ENCODE data around the gene SPECC1L.
"Not testable (repeated sequence)": the region's sequence is repeated elsewhere in the genome, so short reads cannot be mapped to it uniquely, and the experiment has no call there.

The SPECC1L gene

DNA sequence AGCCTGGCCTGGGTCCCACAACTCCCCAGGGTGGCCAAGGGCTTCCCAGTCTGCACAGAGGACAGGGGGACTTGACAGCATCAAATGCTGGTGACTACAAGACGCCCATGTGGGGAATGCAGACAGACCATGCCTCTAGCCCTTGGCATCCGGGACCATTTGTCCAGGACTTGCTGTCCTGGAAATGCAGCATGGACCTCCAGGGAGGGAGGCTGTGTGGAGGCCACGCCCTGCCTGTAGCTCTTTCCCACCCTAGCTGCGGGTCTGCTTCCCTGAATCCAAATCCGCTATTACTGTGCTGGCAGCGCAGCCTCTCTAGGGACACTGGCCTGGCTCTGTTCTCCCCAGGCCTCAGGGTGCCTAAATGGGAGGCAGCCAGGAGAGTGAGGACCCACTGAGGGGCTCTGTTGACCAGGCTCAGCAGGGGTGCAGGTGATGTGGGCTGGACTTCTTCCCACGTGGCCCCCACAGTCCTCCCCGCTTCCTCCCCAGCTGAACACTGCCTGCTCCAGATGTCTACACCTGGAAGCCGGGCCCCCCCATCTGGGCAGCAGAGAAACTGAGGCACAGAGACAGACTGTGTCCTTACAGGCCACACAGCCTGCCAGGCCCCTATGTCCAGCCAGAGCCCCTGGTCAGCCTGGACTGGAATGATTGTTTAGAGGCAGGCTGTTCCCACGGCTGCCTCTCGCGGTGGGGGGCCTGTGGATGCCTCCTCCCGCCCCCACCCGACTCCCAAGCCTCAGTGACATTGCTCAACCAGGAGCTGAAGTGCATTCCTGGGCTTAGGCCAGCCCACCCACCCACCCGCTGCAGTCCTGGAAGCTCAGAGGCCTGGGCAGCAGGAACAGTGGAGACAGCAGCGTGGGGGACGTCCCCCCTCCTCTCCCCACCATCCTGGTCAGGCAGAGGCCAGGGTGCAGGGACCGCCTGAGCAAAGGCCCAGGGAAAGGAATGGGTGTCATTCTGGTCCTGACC lies 24.8 kb upstream of the SPECC1L start:
- DNase-seq, result not testable (repeated sequence)

DNA sequence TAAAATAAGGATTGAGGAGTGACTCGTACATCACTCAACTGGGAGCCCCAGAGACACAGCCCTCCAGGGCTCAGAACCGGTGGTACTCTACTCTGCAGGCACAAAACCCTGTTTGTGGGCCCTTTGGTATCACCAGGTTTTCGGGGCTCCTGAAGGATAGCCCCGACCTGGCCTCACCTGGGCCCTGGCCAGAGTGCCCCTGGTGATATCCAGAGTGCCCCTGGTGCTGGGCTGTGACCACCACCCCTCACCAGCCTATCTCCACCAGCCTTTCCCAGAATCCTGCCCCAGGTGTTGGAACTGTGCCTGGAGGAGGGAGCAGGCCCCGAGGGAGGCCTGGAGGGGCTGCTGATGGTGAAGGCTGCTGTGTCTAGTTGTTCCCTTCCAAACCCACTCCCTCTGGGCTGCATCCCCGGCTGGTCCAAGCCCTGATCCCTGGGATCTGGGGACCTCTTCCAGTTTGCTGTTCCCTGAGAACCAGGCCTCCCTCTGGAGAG lies 23.6 kb upstream of the SPECC1L start:
- DNase-seq, result no peak

DNA sequence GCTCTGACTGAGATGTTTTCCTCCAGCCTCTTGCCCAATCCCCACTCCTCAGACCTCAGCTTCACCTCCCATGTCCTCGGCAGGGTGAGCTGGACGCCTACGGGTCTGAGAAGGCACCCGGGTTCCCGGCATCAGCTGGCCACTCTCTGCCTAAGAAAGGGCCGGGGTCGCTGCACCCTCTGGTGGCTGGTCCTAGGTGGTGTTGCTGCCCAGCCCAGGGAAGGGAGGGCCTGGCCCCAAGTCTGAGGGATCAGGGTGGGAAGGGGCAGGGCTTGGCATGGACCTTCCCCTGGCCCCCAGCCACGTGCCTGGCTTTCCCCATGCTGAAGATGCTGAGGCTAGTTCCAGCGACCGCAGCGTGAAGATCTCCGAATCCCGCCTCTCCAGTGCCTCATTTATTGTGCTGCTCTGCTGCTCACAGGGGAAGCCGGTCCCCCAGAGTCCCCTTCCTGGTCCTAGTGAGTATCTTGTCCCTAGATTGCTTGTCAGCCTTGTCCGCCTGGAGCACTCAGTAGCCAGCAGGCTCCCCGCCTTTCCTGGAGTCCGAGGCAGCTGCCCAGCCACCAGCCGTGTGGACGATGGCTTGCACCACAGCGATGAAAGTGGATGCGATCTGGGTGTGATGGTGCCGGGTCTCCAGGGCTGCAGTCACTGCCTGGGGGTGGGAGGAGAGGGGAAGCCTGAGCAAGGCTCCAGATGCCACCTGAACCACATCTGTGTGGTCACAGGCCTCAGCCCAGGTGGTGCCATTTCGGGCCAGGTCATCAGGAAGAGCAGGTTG lies 22.9 kb upstream of the SPECC1L start:
- DNase-seq, result no peak

DNA sequence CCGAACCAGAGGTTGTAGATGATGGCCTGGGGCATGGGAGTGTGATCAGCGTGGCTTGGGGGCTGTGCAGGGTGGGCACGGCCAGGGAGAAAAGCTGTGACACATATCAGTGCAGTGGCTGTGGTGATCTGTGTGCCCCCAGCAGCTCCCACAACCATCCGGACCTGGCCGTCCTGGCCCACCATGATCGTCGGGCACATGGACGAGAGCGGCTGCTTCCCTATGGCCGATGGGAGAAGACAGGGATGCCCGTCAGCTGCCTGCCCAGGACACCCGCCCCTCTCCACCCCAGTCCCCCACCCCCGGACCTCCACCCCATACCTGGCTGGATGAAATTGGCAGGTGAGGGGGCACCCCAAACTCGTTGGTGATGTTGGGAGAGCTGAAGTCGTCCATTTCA lies 22.0 kb upstream of the SPECC1L start:
- DNase-seq, result not testable (repeated sequence)

DNA sequence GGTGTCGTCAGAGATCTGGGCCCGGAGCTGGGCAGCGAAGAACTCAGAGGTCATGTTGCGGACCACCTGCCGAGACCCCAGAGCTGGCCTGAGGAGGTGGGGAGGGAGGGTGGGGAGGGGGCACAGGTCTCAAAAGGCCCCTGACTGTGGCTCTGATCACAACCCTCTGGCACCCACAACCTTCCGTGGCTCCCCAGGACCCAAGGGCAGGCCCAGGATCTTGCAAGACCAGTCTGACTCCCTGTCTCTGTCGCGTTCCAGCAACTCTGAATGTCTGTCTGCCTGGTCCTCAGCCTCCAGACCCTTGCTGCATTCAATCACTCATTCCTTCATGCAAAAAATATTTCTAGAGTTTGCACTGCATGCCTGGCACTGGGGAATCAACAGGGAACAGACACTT lies 21.2 kb upstream of the SPECC1L start:
- not testable (repeated sequence) for DNase-seq

DNA sequence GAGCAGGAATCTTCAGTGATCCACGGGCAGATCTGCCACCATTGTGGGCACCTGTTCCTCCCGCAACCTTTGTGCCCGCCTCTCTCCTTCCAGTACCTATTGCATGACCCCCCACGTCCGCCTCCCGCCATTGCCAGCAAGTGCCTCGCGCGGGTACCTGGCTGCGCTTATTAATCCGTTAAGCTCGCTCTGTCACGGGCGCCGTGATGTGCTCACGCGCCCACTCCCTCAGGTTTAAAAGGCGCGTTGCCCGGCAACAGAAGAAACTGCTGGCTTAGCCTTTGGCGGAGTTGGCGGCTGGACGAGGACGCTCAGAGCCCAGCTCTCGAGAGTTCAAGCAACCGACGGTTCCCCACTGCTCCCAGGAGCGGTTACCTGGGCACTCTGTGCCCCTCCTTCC lies 19.3 kb upstream of the SPECC1L start:
- not testable (repeated sequence) for DNase-seq

DNA sequence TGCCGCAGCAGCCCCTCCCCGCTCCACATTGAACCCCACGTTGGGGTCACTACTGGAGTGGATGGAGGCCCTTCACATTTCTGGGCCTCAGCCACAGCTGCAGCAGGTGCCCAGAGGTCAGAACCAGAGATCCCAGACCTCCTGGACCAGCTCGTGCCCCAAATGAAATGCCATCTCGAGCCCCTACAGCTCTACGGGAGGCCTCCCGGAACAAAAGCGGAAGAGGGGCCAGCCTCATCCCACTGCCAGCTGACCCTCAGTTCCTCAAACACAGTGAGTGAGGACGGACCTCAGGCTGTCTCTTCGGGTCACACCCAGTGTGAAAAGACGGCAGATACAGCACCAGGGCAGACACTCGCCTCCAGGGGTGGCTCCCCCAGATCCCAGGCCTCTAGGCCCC lies 17.5 kb upstream of the SPECC1L start:
- not testable (repeated sequence) for DNase-seq

DNA sequence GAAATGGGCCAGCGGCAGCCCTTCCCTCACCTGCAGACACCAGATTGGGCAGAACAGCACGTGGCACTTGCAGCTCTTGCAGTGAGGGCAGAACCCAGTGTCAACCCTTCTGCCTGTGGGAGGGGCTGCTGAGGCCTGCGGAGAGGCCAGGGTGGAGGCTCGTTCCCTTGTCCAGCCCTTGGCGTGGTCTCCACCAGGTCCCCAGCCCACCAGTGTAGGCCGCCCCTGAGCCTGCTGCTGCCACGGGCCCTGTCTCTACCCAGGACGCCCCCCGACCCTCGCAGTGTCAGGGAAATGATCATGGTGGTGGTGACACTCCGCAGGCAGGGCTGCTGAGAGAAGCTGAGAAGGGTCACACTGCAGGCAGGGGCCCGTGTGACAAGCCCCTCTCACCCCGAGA lies 14.5 kb upstream of the SPECC1L start:
- not testable (repeated sequence) for DNase-seq

DNA sequence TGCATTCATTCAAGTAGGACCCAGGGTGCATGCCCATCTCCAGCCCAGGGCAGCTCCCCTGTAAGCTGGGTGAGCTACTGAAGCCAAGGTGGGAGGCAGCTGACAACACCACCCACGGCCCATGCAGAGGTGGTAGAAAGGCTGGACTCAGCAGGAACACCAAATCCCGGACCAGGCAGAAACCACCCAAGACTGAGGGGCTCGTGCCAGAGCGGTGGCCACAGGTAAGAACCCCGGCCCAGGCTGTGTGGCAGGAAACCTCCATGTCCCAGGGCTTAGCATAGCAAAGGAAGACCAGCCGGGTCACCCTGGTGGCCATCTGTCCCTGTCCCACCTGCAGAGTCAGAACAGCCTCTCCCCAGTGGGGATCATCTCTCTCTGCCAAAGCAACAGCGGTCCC lies 13.9 kb upstream of the SPECC1L start:
- not testable (repeated sequence) for DNase-seq

DNA sequence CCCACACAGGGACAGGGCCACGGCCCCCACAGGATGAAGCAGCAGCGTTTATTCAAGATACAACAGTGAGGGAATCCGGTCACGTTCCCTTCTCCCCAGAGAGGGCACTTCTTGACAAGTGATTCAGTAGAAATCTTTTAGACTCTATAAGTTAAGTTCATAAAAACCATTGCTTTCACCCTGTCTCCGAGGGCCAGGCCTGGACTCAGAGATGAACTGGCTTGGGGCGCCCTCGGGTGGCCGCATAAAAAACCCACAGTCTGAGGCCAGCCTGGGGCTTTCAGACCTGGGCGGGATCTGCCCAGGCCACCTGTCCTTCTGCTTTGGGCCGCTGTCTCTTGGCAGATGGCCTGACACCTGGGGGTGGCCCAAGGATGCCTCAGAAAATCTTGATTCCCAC lies 11.2 kb upstream of the SPECC1L start:
- not testable (repeated sequence) for DNase-seq

DNA sequence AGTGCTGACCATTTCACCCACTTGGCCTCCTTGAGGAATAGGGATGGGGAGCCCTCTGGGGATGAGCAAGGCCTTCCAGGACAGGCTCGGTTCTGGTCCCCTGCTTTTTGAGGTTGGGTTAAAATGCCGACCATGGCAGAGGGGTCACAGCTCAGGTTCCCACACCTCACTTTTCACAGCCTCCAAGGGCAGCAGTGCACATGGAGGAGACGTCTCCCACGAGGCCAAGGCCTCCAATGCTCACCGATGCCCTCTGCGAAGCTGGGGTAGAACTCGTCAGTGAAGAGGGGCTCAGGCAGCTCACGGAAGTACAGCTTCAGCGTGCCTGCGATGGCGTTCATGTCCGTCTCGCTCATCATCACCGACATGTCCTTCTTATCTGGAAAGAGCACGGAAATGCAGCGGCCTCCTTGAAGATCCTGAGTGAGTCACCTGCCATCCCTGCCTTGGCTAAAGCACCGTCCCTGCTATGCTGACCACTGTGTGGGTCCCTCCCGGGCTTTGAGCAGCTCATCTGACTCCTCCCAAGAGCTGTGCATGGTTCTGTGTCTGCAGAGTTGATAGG lies 8.4 kb upstream of the SPECC1L start:
- not testable (repeated sequence) for DNase-seq

DNA sequence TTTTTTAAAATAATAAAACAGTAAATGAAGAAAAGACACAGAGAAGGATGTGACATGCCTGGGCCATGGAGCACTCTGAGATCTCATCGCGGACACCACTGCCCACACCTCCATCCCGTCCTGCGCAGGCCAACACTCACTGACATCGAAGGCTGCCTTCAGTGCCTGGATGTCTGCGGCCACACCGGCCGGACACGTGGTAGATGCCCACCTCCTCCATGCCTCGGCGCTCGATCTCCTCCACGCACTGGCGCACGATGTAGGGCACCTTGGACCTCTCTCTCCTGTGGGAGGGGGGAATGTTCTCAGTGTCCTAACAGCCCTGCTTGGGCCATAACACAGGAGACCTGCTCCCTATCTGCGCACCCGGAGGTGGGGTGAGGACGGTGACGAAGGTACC lies 7.2 kb upstream of the SPECC1L start:
- not testable (repeated sequence) for DNase-seq

DNA sequence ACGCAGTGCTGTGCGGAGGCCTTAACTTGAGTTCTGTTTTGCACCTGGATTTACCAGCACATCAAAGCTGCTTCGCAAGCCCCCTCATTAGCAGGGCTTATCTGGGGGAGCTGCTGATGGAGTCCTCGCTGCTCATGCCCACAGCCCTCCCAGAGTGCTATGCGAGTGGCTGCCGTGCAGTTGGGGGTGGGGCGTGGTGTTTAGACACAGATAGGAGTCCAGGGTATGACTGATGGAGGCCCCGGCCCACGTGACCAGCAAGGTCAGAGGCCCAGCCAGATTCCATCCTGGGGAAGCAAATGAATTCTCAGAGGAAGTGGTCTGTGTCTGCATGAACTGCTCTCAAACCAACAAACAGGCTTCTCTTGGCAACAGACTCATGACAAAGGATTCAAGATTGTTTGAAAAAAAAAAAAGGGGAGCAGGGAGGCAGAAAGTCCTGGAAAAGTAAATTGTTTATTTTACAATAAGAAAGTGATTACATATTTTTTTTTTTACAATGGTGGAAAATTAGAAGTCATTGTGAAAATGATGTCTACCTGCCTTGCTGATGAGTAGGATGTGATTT lies 6.2 kb upstream of the SPECC1L start:
- DNase-seq, result not testable (repeated sequence)

DNA sequence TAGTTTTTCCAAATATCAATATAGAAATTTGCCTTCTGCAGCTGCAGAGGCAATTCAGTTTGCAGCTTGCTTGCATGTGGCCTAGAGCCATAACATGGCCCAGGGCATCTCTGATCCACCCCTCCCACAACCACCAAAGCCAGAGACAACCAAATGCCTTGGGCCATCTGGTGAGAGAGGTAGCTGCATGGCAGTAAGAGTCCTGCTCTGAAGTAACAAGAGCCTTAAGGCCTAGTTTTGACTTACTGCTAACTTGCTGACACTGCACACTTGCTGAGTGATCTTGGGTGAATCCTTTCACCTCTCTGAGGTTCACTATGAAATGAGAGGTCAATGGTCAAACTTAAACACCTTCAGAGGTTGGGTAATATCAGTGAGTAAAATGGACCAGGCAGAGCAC lies 4.9 kb upstream of the SPECC1L start:
- DNase-seq, result no peak

DNA sequence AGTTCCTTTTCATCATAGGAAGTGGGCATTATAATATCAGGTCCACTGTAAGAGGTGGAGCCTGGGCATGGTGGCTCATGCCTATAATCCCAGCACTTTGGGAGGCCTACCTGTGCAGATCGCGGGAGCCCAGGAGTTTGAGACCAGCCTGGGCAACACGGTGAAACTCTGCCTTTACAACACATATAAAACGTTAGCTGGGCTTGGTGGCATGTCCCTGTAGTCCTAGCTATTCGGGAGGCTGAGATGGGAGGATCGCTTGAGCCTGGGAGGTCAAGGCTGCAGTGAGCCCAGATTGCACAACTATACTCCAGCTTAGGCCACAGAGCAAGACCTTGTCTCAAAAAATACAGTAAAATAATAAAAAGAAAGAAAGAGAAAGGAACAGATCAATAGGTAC lies 4.1 kb upstream of the SPECC1L start:
- not testable (repeated sequence) for DNase-seq

DNA sequence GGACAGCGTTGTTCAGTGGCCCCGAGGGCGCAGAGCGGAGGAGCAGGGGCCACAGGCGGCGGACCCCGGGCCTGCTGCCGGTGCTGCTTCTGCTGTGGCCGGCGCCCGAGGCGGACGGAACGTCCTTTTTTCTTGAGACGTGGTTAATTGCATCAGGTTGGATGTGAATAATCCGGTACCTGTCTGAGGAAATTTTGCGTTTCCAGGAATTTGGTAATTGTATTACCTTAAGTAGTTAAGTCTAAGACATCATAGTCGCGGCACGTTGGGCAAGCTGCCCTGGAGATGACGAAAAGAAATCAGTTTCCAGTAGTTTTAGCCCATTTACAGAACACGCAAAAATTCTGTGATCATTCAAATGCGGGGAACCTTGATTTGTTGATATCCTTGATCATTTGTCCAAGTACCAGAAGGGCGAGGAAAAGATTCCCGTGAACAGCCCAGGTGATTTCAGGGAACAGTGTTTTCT lies 789 bp downstream of the SPECC1L start:
- DNase-seq, result no peak

DNA sequence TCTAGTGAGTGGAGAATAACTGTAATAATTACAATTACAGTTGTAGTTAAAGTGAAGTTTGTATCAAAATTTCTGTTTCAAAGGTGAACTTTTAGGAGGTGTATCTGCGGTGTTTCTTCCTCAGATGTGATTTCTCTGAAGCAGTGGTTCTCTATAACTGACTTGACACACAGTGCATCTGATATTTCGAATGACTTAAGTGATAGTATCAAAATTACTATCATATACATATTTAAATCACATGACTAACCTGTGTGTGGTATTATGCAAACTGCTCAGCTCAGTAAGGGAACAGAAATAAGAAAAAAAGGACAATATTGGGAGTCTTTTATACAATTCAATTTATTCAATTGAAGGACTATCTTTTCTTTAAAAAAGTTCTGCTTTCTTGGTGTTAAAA lies 2.4 kb downstream of the SPECC1L start:
- not testable (repeated sequence) for DNase-seq

DNA sequence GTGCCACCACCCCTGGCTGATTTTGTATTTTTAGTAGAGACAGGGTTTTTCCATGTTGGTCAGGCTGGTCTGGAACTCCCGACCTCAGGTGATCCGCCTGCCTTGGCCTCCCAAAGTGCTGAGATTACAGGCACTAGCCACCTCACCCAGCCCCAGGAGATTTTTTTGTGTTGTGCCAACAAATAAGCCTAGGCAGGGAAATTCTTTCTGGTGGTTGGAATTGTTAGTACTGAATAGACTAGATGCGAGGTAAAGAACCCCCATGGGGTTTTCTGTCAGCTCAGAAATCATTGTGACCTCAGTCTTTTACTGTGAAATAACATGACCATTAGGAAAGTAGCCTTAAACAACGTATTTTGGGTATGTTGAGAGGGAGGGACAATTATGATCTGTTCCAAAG lies 3.3 kb downstream of the SPECC1L start:
- not testable (repeated sequence) for DNase-seq

DNA sequence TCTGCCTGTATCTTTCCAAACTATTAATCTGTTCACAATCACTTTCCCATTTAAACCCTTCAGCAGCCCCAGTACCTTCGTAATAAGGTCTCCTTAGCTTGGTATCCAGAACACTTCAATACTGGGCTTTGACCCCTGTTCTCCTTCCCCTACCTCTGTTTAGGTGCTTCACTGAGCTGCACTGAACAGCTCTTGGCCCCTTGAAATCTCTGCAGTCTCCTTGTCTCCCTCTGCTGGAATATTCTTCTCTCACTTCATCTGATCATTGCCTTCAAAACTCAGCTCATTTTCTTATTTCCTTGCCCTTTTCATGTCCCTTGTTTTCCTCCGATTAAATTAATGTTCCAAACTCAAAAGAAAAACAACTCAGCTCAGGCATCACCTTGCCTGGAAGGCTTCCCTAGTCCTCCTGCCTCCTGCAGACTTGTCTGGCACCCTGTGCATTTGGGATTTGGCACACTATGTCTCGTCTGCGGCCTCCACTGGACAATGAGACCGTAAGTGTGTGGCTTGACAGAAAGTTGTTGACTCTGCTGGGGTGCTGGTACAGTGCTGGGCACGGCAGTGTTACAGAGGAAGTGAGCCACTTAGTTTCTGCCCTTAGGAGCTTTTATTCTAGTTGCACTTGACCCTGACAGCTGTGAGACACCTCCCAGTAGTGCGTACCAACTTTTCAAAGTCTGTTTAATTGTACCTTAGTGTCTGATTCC lies 4.2 kb downstream of the SPECC1L start:
- DNase-seq, result not testable (repeated sequence)

DNA sequence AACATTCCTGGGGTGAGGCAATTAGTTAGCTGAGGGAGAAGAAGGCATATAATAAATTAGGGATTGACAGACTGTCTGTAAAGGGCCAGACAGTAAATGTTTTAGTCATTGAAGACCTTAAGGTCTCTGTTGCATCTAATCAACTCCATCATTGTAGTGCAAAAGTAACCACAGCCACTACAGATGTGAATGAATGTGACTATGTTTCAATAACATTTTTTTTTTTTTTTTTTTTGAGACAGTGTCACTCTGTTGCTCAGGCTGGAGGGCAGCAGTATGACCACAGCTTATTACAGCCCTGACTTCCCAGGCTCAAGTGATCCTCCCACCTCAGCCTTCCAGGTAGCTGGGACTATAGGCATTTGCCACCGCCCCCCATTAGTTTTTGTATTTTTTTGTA lies 9.7 kb downstream of the SPECC1L start:
- not testable (repeated sequence) for DNase-seq

DNA sequence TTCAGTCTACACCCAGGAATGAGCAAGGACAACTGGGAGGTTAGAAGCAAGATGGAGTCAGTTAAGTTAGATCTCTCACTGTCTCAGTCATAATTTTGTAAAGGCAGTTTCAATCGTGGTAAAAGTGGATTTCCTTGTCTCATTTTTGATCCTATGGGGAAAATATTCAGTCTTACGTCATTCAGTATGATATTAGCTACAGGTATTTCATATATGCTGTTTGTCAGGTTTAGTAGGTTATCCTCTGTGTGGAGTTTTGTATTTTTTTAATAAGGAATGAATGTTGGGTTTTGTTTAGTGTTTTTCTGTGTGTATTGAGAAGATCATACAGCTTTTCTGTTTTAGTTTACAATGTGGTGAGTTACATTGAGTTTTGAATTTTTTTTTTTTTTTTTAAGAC lies 11.8 kb downstream of the SPECC1L start:
- DNase-seq, result no peak

DNA sequence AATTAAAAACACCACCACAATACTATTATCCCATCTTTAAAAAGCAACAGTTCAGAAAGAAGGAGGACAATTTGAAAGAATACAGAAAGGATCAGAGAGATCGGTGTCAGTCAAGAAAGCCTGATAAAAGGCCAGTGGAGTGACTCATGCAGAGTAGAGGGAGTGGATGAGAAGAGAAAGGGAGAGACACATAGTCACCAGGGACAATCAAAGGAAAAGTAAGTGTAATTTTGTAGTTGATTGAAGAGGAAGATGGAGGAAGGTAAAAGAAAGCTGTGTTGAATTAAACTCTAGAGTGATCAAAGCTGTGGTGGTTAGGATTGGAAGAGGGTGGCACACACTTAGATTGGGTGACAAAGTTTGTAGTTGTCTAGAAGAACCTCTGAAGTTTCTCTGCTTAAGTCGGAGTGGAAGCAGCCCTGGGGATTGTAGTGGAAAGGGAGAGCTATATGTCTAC lies 14.1 kb downstream of the SPECC1L start:
- DNase-seq, result no peak
